HEK293 (cell line): Measurements from ENCODE around the gene C16orf78.

Experiments used
- CTCF ChIA-PET: fragments of 350-600 bp; formaldehyde crosslinking; extraction: SDS; loops from one replicate; lab custom pipeline; 2021; ENCODE audit warnings: antibody characterized with exemption; lab: Yijun Ruan, JAX
- POLR2A ChIA-PET: fragments of 300-600 bp; formaldehyde crosslinking; extraction: SDS; loops from one replicate; lab custom pipeline; 2020; ENCODE audit warnings: antibody characterized with exemption, inconsistent platforms; lab: Yijun Ruan, JAX
- H3K27ac ChIP-seq: fragments of 200-500 bp; sonication (Bioruptor generic); 2 replicates; pipeline ENCODE4 v1.5.1; 2014; ENCODE audit warnings: low read depth, low read length, control low read depth, inconsistent platforms; ENCODE audit errors: extremely low read depth
- H3K36me3 ChIP-seq, 2 experiments: fragments of 200-500 bp in 1 of 2; sonication (Bioruptor generic) in 1 of 2; 1 replicate in 1 of 2; 2 replicates in 1 of 2; pipeline ENCODE4 v1.5.1; 2014 to 2017; ENCODE audit warnings: inconsistent platforms in 2 of 2, low read length in 2 of 2; ENCODE audit not compliant: control insufficient read depth in 2 of 2, insufficient read depth in 1 of 2
- H3K4me1 ChIP-seq: fragments of 200-500 bp; sonication (Bioruptor generic); 2 replicates; pipeline ENCODE4 v1.5.1; 2014; ENCODE audit warnings: mild to moderate bottlenecking, low read length, inconsistent platforms; ENCODE audit not compliant: control insufficient read depth, insufficient read depth
- H3K4me3 ChIP-seq: 2 replicates; pipeline ENCODE4 v1.5.1; 2011; ENCODE audit warnings: low read depth, mild to moderate bottlenecking, control low read depth, low read length, moderate library complexity
- H3K9me3 ChIP-seq: fragments of 200-500 bp; sonication (Bioruptor generic); 2 replicates; pipeline ENCODE4 v1.5.1; 2014; ENCODE audit warnings: low read depth, low read length, inconsistent platforms; ENCODE audit not compliant: control insufficient read depth, insufficient read depth
- BCL11B ChIP-seq: fragments of 450-650 bp; formaldehyde crosslinking; IDR thresholded peaks from 2 replicates; pipeline ENCODE4 v1.5.1; 2016; ENCODE audit warnings: low read depth, missing biosample characterization, missing genetic modification characterization
- KLF8 ChIP-seq: fragments of 450-650 bp; formaldehyde crosslinking; IDR thresholded peaks from 2 replicates; pipeline ENCODE4 v1.5.1; 2016; ENCODE audit warnings: missing biosample characterization, missing genetic modification characterization
- MZF1 ChIP-seq: fragments of 450-650 bp; formaldehyde crosslinking; IDR thresholded peaks from 2 replicates; pipeline ENCODE4 v1.5.1; 2017; ENCODE audit warnings: missing biosample characterization, missing genetic modification characterization, borderline replicate concordance
- PRDM1 ChIP-seq: fragments of 450-650 bp; formaldehyde crosslinking; IDR thresholded peaks from 2 replicates; pipeline ENCODE4; 2016; ENCODE audit warnings: missing biosample characterization, missing genetic modification characterization
- REPIN1 ChIP-seq: fragments of 450-650 bp; formaldehyde crosslinking; IDR thresholded peaks from 2 replicates; pipeline ENCODE4 v1.5.1; 2017; ENCODE audit warnings: missing biosample characterization, missing genetic modification characterization, low read depth
- ZBTB1 ChIP-seq: fragments of 450-650 bp; formaldehyde crosslinking; IDR thresholded peaks from 2 replicates; pipeline ENCODE4 v1.5.1; 2016; ENCODE audit warnings: missing biosample characterization, missing genetic modification characterization
- ZNF404 ChIP-seq: fragments of 450-650 bp; formaldehyde crosslinking; IDR thresholded peaks from 2 replicates; pipeline ENCODE4 v1.5.1; 2017; ENCODE audit warnings: missing biosample characterization, missing genetic modification characterization
- ZNF433 ChIP-seq: fragments of 450-650 bp; formaldehyde crosslinking; IDR thresholded peaks from 2 replicates; pipeline ENCODE4 v1.5.1; 2016; ENCODE audit warnings: missing biosample characterization, missing genetic modification characterization, low read depth
- ZNF48 ChIP-seq: fragments of 450-650 bp; formaldehyde crosslinking; IDR thresholded peaks from 2 replicates; pipeline ENCODE4 v1.5.1; 2016; ENCODE audit warnings: missing biosample characterization, missing genetic modification characterization
- ZNF580 ChIP-seq: fragments of 450-650 bp; formaldehyde crosslinking; IDR thresholded peaks from 2 replicates; pipeline ENCODE4 v1.5.1; 2016; ENCODE audit warnings: missing biosample characterization, missing genetic modification characterization
- ZNF629 ChIP-seq: fragments of 450-650 bp; formaldehyde crosslinking; IDR thresholded peaks from 2 replicates; pipeline ENCODE4 v1.5.1; 2017; ENCODE audit warnings: missing biosample characterization, missing genetic modification characterization
- ZNF639 ChIP-seq: fragments of 450-650 bp; formaldehyde crosslinking; IDR thresholded peaks from 2 replicates; pipeline ENCODE4 v1.5.1; 2016; ENCODE audit warnings: missing biosample characterization, missing genetic modification characterization
- ZNF645 ChIP-seq: fragments of 450-650 bp; formaldehyde crosslinking; IDR thresholded peaks from 2 replicates; pipeline ENCODE4; 2016; ENCODE audit warnings: missing biosample characterization, missing genetic modification characterization
- ZNF692 ChIP-seq: fragments of 450-650 bp; formaldehyde crosslinking; IDR thresholded peaks from 2 replicates; pipeline ENCODE4 v1.5.1; 2016; ENCODE audit warnings: missing biosample characterization, missing genetic modification characterization
- ZNF776 ChIP-seq: fragments of 450-650 bp; formaldehyde crosslinking; IDR thresholded peaks from 2 replicates; pipeline ENCODE4 v1.5.0; 2017; ENCODE audit warnings: missing biosample characterization, missing genetic modification characterization, borderline replicate concordance
- ZNF785 ChIP-seq: fragments of 450-650 bp; formaldehyde crosslinking; IDR thresholded peaks from 2 replicates; pipeline ENCODE4 v1.5.1; 2016; ENCODE audit warnings: missing biosample characterization, missing genetic modification characterization
- ZNF837 ChIP-seq: fragments of 450-650 bp; formaldehyde crosslinking; IDR thresholded peaks from 2 replicates; pipeline ENCODE4 v1.5.1; 2016; ENCODE audit warnings: missing biosample characterization, missing genetic modification characterization
- TF ChIP-seq, protein P1 (sequence below): fragments of 450-650 bp; formaldehyde crosslinking; IDR thresholded peaks from 2 replicates; pipeline ENCODE4 v1.5.0; 2017; ENCODE audit warnings: missing biosample characterization, missing genetic modification characterization, borderline replicate concordance

C16orf78 gene

DNA sequence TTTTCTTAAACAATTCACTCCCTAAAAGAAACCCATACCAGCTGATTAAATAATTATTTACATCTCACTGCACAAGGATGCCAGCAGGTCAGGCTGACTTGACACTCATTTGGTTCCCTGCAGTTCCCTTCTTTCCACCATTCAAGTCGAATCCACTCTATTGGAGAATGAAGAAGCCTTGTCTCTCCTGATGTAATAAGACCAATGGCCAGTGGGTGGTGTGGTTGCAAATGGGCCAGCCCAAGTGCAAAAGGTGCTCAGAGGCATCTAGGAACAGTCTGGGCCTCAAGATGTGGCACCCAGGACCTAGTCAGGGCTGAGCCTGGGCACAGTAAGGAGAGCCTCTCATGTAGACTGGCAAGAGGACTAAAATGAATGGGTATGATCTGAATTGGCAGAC, 9.3 kb downstream of the C16orf78 start:
- ChIA-PET POLR2A (no interaction called here), CTCF (interaction anchor here (0.7 kb wide), 1 partner anchor 116 kb away, joined by 3 read pairs; no protein-coding TSS in a partner anchor)
- Histone ChIP-seq H3K27ac (no peak overlapping the region), H3K4me1 (no peaks in the 10 kb centered on the region), H3K4me3 (no peak overlapping the region), H3K9me3 (no peaks in the 10 kb centered on the region), H3K36me3 (no peaks in the 10 kb centered on the region)
- TF ChIP-seq, protein P1, sequence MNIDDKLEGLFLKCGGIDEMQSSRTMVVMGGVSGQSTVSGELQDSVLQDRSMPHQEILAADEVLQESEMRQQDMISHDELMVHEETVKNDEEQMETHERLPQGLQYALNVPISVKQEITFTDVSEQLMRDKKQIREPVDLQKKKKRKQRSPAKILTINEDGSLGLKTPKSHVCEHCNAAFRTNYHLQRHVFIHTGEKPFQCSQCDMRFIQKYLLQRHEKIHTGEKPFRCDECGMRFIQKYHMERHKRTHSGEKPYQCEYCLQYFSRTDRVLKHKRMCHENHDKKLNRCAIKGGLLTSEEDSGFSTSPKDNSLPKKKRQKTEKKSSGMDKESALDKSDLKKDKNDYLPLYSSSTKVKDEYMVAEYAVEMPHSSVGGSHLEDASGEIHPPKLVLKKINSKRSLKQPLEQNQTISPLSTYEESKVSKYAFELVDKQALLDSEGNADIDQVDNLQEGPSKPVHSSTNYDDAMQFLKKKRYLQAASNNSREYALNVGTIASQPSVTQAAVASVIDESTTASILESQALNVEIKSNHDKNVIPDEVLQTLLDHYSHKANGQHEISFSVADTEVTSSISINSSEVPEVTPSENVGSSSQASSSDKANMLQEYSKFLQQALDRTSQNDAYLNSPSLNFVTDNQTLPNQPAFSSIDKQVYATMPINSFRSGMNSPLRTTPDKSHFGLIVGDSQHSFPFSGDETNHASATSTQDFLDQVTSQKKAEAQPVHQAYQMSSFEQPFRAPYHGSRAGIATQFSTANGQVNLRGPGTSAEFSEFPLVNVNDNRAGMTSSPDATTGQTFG (tag by site-specific recombination): no peak
- TF ChIP-seq ZBTB1 (tag by site-specific recombination): no peak

- TF ChIP-seq PRDM1 (tag by site-specific recombination): no peak
- TF ChIP-seq ZNF639: no peak
- no peak for TF ChIP-seq MZF1 (tag by site-specific recombination)
- TF ChIP-seq ZNF785 (tag by site-specific recombination): no peak
- TF ChIP-seq ZNF404 (tag by site-specific recombination): no peak
- TF ChIP-seq ZNF837 (tag by site-specific recombination): no peak
- TF ChIP-seq KLF8: no peak
- no peak for TF ChIP-seq ZNF433 (tag by site-specific recombination)
- TF ChIP-seq ZNF776 (tag by site-specific recombination): no peak
- TF ChIP-seq ZNF645 (tag by site-specific recombination): no peak
- no peak for TF ChIP-seq ZNF48 (tag by site-specific recombination)
- TF ChIP-seq REPIN1 (tag by site-specific recombination): no peak
- TF ChIP-seq ZNF692 (tag by site-specific recombination): no peak
- TF ChIP-seq BCL11B: no peak
- no peak for TF ChIP-seq ZNF629 (tag by site-specific recombination)
- TF ChIP-seq ZNF580 (tag by site-specific recombination): no peak
- TF ChIP-seq, all 188 proteins: peak for 0
- POLR2A ChIA-PET: no interaction called here
- CTCF ChIA-PET: interaction anchor here (0.7 kb wide), 3 partner anchors 185 to 1609 kb away, joined by 3 to 4 read pairs (median 4); no protein-coding TSS in a partner anchor
- Histone ChIP-seq H3K27ac (no peak overlapping the region), H3K4me3 (no peak overlapping the region), H3K36me3 (no peaks in the 10 kb centered on the region), H3K9me3 (no peaks in the 10 kb centered on the region), H3K4me1 (no peaks in the 10 kb centered on the region)
Observed at GRCh38 chr16:49395021-49395420, 21.4 kb downstream of the C16orf78 start.
